K562 (cell line): ENCODE results near the gene KAT14. TPM values are rescaled to one million over a fixed set of nuclear protein-coding genes. Genes with fewer than 3 reads are reported as not detected.

Experiments
- ATAC-seq: fragments of 200-7000 bp; cut with Tn5 transposase; 3 replicates; pipeline ENCODE4 v1.9.1; 2020; ENCODE audit warnings: moderate library complexity
- BruUV-seq: library from RNA; stranded (reverse); fragments of 400-500 nt; replicated peaks from 2 replicates; lab custom pipeline; 2021; lab: Mats Ljungman, UMichigan
- CTCF ChIA-PET: fragments of 300-600 bp; formaldehyde crosslinking; extraction: SDS; loops from one replicate; lab custom pipeline; 2021; ENCODE audit warnings: low intra/inter-chr PET ratio; lab: Yijun Ruan, JAX
- POLR2A ChIA-PET: fragments of 300-600, 350-650 bp; sonication (Branson Sonifier 250); formaldehyde crosslinking; extraction: SDS; loops from one replicate; lab custom pipeline; 2021; ENCODE audit warnings: antibody characterized with exemption, inconsistent platforms; lab: Yijun Ruan, JAX
- DNase-seq, 4 experiments: peaks; one replicate each; pipeline versions ENCODE4 v3.0.0 to v3.0.0-alpha.2; 2011 to 2018; ENCODE audit warnings: low spot score in 3 of 4, mixed read lengths in 3 of 4; ENCODE audit errors: extremely low read depth in 1 of 4
- FAIRE-seq: peaks from 2 replicates; lab custom pipeline; 2011; peaks lifted over from hg19 to GRCh38; lab: Jason Lieb, UNC
- H2AFZ ChIP-seq: 2 replicates; pipeline ENCODE4 v1.6.0; 2011; ENCODE audit warnings: low read depth, low read length, control low read depth, inconsistent platforms
- H3K27ac ChIP-seq: fragments of 200-600 bp; 3 replicates; pipeline ENCODE4 v1.8.0; 2011; ENCODE audit warnings: low read depth, mild to moderate bottlenecking, control low read depth, inconsistent platforms, low read length, moderate library complexity, mixed read lengths; ENCODE audit errors: extremely low read depth
- H3K27me3 ChIP-seq, 2 experiments: fragments of 300-600 bp in 1 of 2; 2 replicates in 1 of 2; 3 replicates in 1 of 2; pipeline versions ENCODE4 v1.6.0 to v1.8.0; 2011; ENCODE audit warnings: inconsistent platforms in 2 of 2, low read length in 2 of 2, mild to moderate bottlenecking in 1 of 2, mixed read lengths in 1 of 2, moderate library complexity in 1 of 2; ENCODE audit not compliant: control insufficient read depth in 2 of 2, insufficient read depth in 2 of 2
- H3K36me3 ChIP-seq: fragments of 300-600 bp; 3 replicates; pipeline ENCODE4 v1.8.0; 2011; ENCODE audit warnings: mild to moderate bottlenecking, low read length, inconsistent platforms; ENCODE audit not compliant: control insufficient read depth, insufficient read depth
- H3K4me1 ChIP-seq, 2 experiments: fragments of 200-600 bp in 1 of 2; replicated peaks in 1 of 2; 2 replicates in 1 of 2; 3 replicates in 1 of 2; pipeline versions ENCODE4 v1.5.1 to v1.8.0; 2011; ENCODE audit warnings: inconsistent platforms in 2 of 2, low read length in 2 of 2, mild to moderate bottlenecking in 1 of 2, mixed read lengths in 1 of 2, moderate library complexity in 1 of 2; ENCODE audit not compliant: control insufficient read depth in 2 of 2, insufficient read depth in 2 of 2
- H3K4me2 ChIP-seq: 2 replicates; pipeline ENCODE4 v1.6.1; 2011; ENCODE audit warnings: low read length, control low read depth, inconsistent platforms, mixed read lengths; ENCODE audit not compliant: insufficient read depth
- H3K4me3 ChIP-seq: fragments of 200-600 bp; sonication (generic), shearing (Covaris generic); 2 replicates; pipeline ENCODE4 v1.5.1; 2016; ENCODE audit warnings: control low read depth, inconsistent platforms
- H3K79me2 ChIP-seq: fragments of 200-600 bp; 3 replicates; pipeline ENCODE4 v1.8.0; 2011; ENCODE audit warnings: low read length, inconsistent platforms; ENCODE audit not compliant: control insufficient read depth, insufficient read depth
- H3K9ac ChIP-seq, 2 experiments: 2 replicates each; pipeline versions ENCODE4 v1.6.0 to v1.6.1; 2011; ENCODE audit warnings: low read depth in 2 of 2, low read length in 2 of 2, control low read depth in 1 of 2, inconsistent platforms in 1 of 2, mild to moderate bottlenecking in 1 of 2, mixed read lengths in 1 of 2; ENCODE audit not compliant: insufficient read depth in 1 of 2
- H3K9me1 ChIP-seq: one replicate; pipeline ENCODE4 v1.6.0; 2011; ENCODE audit warnings: inconsistent platforms, mild to moderate bottlenecking, low read length, moderate library complexity; ENCODE audit not compliant: control insufficient read depth, insufficient read depth
- H3K9me3 ChIP-seq: replicated peaks from 2 replicates; pipeline ENCODE4 v1.5.1; 2011; ENCODE audit warnings: low read depth, low read length, inconsistent platforms; ENCODE audit not compliant: control insufficient read depth, insufficient read depth
- H4K20me1 ChIP-seq: replicated peaks from 2 replicates; pipeline ENCODE4 v1.6.1; 2011; ENCODE audit warnings: low read length, inconsistent platforms, mixed read lengths; ENCODE audit not compliant: control insufficient read depth, insufficient read depth
- DEAF1 ChIP-seq: fragments of 450-650 bp; formaldehyde crosslinking; IDR thresholded peaks from 2 replicates; pipeline ENCODE4 v1.4.0; 2020; ENCODE audit warnings: mild to moderate bottlenecking, moderate library complexity
- E2F1 ChIP-seq: sonication (generic); formaldehyde crosslinking; IDR thresholded peaks from 2 replicates; pipeline ENCODE4 v1.8.1; 2023; ENCODE audit warnings: mild to moderate bottlenecking, missing genetic modification reagents, moderate library complexity
- ELF1 ChIP-seq: fragments of 200-800 bp; sonication (Bioruptor generic); IDR thresholded peaks from 2 replicates; pipeline ENCODE4 v1.6.1; 2016; ENCODE audit warnings: missing genetic modification characterization, missing compliant biosample characterization
- HNRNPL ChIP-seq: fragments of 200-400 bp; formaldehyde crosslinking; IDR thresholded peaks from 2 replicates; pipeline ENCODE4 v1.6.1; 2017; ENCODE audit warnings: low read depth, mild to moderate bottlenecking, low read length
- ID3 ChIP-seq, 2 experiments: fragments of 250-450 bp in 1 of 2; fragments of 450-650 bp in 1 of 2; sonication (Bioruptor Pico) in 1 of 2; IDR thresholded peaks; 2 replicates each; pipeline versions ENCODE4 v1.6.1 to v1.8.0; 2016 to 2021; ENCODE audit warnings: mild to moderate bottlenecking in 2 of 2, moderate library complexity in 2 of 2, missing compliant biosample characterization in 1 of 2, missing genetic modification characterization in 1 of 2
- NFE2L1 ChIP-seq: fragments of 450-650 bp; IDR thresholded peaks from 2 replicates; pipeline ENCODE4 v1.6.1; 2016; ENCODE audit warnings: missing genetic modification characterization, low read depth, mild to moderate bottlenecking, missing compliant biosample characterization, moderate library complexity, borderline replicate concordance
- NUFIP1 ChIP-seq: fragments of 450-650 bp; IDR thresholded peaks from 2 replicates; pipeline ENCODE4 v1.6.1; 2018; ENCODE audit not compliant: partially characterized antibody
- SRSF3 ChIP-seq: fragments of 200-400 bp; formaldehyde crosslinking; IDR thresholded peaks from 2 replicates; pipeline ENCODE4 v1.6.1; 2016; ENCODE audit warnings: mild to moderate bottlenecking, low read length, moderate library complexity; ENCODE audit not compliant: insufficient read depth
- ZBTB9 ChIP-seq: fragments of 450-650 bp; formaldehyde crosslinking; IDR thresholded peaks from 2 replicates; pipeline ENCODE4 v1.4.0; 2020; ENCODE audit warnings: mild to moderate bottlenecking, moderate library complexity
- ZC3H11A ChIP-seq: IDR thresholded peaks from 2 replicates; pipeline ENCODE4 v1.6.1; 2012; ENCODE audit warnings: low read depth, low read length, improper control_type of control experiment
- ZNF639 ChIP-seq, 2 experiments: fragments of 200-800 bp in 1 of 2; sonication (Bioruptor generic) in 1 of 2; sonication (generic) in 1 of 2; formaldehyde crosslinking in 1 of 2; IDR thresholded peaks in 1 of 2; conservative IDR thresholded peaks in 1 of 2; 2 replicates each; pipeline versions ENCODE4 v1.5.0 to v1.6.1; 2016 to 2020; ENCODE audit warnings: missing compliant biosample characterization in 1 of 2, missing genetic modification characterization in 1 of 2, missing genetic modification reagents in 1 of 2
- ZNF717 ChIP-seq: fragments of 250-450 bp; sonication (Bioruptor Pico); IDR thresholded peaks from 2 replicates; pipeline ENCODE4 v1.5.0; 2021
- WGBS: fragments of 100-300 bp; shearing (Covaris generic); methylation state at CpG from one replicate; pipeline ENCODE4 v1.1.6; 2016; ENCODE audit warnings: low coverage, mixed read lengths; ENCODE audit not compliant: insufficient coverage; ENCODE audit errors: missing lambda C conversion rate; 5-methylcytosine and 5-hydroxymethylcytosine counted together
- in situ Hi-C: fragments of 300-500 bp; cut with MboI; formaldehyde crosslinking; loops from 4 replicates; pipeline ENCODE4 v1.15.0; 2018; ENCODE audit warnings: inconsistent platforms, mixed read lengths
- intact Hi-C: fragments of 100-400 bp; cut with micrococcal nuclease; formaldehyde crosslinking; loops from 2 replicates; pipeline ENCODE4 v1.14.2; 2022
- polyA plus RNA-seq, 8 experiments: library from polyadenylated mRNA; depleted of rRNA in 4 of 8; stranded (reverse) in 5 of 8; unstranded in 3 of 8; fragments of >200 nt; fragmentation: Nextera tagmentation in 2 of 8; fragmentation: Illumina TruSeq in 1 of 8; extraction: Ambion mirVana in 2 of 8; extraction: Trizol in 1 of 8; gene quantifications; 2 replicates each; pipeline versions ENCODE4 v1.2.1 to v1.2.3, GENCODE V29; 2011 to 2014; ENCODE audit warnings: inconsistent platforms in 1 of 8, missing spikeins in 1 of 8
- total RNA-seq, 7 experiments: library from RNA; depleted of rRNA in 6 of 7; stranded (reverse); fragments of >200 nt in 6 of 7; fragmentation: Illumina TruSeq in 2 of 7; extraction: Trizol in 2 of 7; gene quantifications; 2 replicates each; pipeline versions ENCODE4 v1.2.1 to v1.2.3, GENCODE V29; 2011 to 2021; ENCODE audit warnings: low replicate concordance in 1 of 7

Gene KAT14
- total and polyA plus RNA-seq, 9 of the 15 experiments (the other 6 are each of a cell fraction or from before 2014, with no cell fraction given), result 1.7 to 7.2 (median 5.6) TPM

- in situ Hi-C loops (no loop called here), intact Hi-C loops (no loop called here)
- H3K9me3 ChIP-seq, result no peaks in the 10 kb centered on the region
- no peak overlapping the region for H2AFZ ChIP-seq
- H3K4me1 ChIP-seq, result no peaks in the 10 kb centered on the region
- 0% methylated on average over 3 of the region's 3 CpGs for WGBS
- H3K4me3 ChIP-seq, result no peak overlapping the region
- no TSS peak for BruUV-seq
- no peak overlapping the region for H3K27ac ChIP-seq
- ATAC-seq (no peak), FAIRE-seq (no peak), DNase-seq (no peak)
- ChIA-PET POLR2A (no interaction called here), CTCF (no interaction called here)
- no peaks in the 10 kb centered on the region for H4K20me1 ChIP-seq
- no peak overlapping the region for H3K4me2 ChIP-seq
- H3K9ac ChIP-seq, result no peak overlapping the region
- H3K27me3 ChIP-seq, result peaks cover 0 to 4% of the 10 kb centered on the region in 2 experiments; a peak in 1 of 5 replicates
- H3K79me2 ChIP-seq, result no peaks in the 10 kb centered on the region
- no peaks in the 10 kb centered on the region for H3K36me3 ChIP-seq
- H3K9me1 ChIP-seq, result no peaks in the 10 kb centered on the region
- TF ChIP-seq NUFIP1 (no peak), NFE2L1 (tag) (no peak), ZNF639 (CRISPR knock-in tag; conservative IDR thresholded peaks at IDR 0.05 in 1 of 2, IDR thresholded peaks at IDR 0.05 in 1 of 2) (no peak), ZC3H11A (no peak), ID3 (CRISPR knock-in tag; IDR thresholded peaks at IDR 0.05) (no peak), ID3 (tag; IDR thresholded peaks at IDR 0.05) (no peak), ZNF717 (CRISPR knock-in tag) (no peak), ZBTB9 (CRISPR knock-in tag) (no peak), HNRNPL (no peak), SRSF3 (no peak), DEAF1 (no peak), ELF1 (tag) (no peak), E2F1 (CRISPR knock-in tag) (no peak)
Measured at GRCh38 chr20:18233408-18233943, 95.8 kb downstream of the KAT14 start.
